ENCODE measurements around the gene RAI1.

GRCh38 chr17:17750881-17751280 lies 69.6 kb downstream of the RAI1 start:
- TF ChIP-seq, protein P1, sequence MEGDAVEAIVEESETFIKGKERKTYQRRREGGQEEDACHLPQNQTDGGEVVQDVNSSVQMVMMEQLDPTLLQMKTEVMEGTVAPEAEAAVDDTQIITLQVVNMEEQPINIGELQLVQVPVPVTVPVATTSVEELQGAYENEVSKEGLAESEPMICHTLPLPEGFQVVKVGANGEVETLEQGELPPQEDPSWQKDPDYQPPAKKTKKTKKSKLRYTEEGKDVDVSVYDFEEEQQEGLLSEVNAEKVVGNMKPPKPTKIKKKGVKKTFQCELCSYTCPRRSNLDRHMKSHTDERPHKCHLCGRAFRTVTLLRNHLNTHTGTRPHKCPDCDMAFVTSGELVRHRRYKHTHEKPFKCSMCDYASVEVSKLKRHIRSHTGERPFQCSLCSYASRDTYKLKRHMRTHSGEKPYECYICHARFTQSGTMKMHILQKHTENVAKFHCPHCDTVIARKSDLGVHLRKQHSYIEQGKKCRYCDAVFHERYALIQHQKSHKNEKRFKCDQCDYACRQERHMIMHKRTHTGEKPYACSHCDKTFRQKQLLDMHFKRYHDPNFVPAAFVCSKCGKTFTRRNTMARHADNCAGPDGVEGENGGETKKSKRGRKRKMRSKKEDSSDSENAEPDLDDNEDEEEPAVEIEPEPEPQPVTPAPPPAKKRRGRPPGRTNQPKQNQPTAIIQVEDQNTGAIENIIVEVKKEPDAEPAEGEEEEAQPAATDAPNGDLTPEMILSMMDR (IDR thresholded peaks at IDR 0.05) = no peak
- no peak for TF ChIP-seq POLR2A (IDR thresholded peaks at IDR 0.05)

Measured in esophagus squamous epithelium (tissue), 4 donors.